ENCODE data around the gene PRKAG2. TPM values are rescaled to one million over a fixed set of nuclear protein-coding genes. Genes with fewer than 3 reads are reported as not detected.

PRKAG2 gene
- total and polyA plus RNA-seq, 8 donors: 12.9 to 34.6 (median 18.0) TPM

- intact Hi-C loops (cut with DNase I): no loop called here
- Histone ChIP-seq H3K27me3 (no peaks in the 10 kb centered on the region), H3K4me3 (no peak overlapping the region), H3K4me1 (no peaks in the 10 kb centered on the region), H3K27ac (no peak overlapping the region), H3K9me3 (no peaks in the 10 kb centered on the region), H3K36me3 (peaks cover 0 to 8% of the 10 kb centered on the region in 2 donors)
- ATAC-seq (no peak), DNase-seq (no peak)
- no peak for TF ChIP-seq CTCF (IDR thresholded peaks at IDR 0.05)
Observed at GRCh38 chr7:151673216-151673615, 203.7 kb downstream of the PRKAG2 start.

GRCh38 chr7:151672716-151673115 is 204.2 kb downstream of the PRKAG2 start:
- Histone ChIP-seq H3K9me3 (no peaks in the 10 kb centered on the region), H3K27ac (no peak overlapping the region), H3K36me3 (peaks cover 0 to 13% of the 10 kb centered on the region in 2 donors), H3K27me3 (no peaks in the 10 kb centered on the region), H3K4me3 (no peak overlapping the region), H3K4me1 (no peaks in the 10 kb centered on the region)
- TF ChIP-seq CTCF (IDR thresholded peaks at IDR 0.05): no peak
- DNase-seq (no peak), ATAC-seq (no peak)
- intact Hi-C loops (cut with DNase I): no loop called here

- ATAC-seq (no peak), DNase-seq (no peak)
- no peaks in the 10 kb centered on the region for H3K27me3 ChIP-seq
- H3K4me1 ChIP-seq: no peaks in the 10 kb centered on the region
- no peak for TF ChIP-seq CTCF (IDR thresholded peaks at IDR 0.05)
- H3K36me3 ChIP-seq: peaks cover 0 to 14% of the 10 kb centered on the region in 2 donors
- H3K9me3 ChIP-seq: peaks cover 0 to 7% of the 10 kb centered on the region in 2 donors
- intact Hi-C loops (cut with DNase I): no loop called here
- H3K4me3 ChIP-seq: no peak overlapping the region
- H3K27ac ChIP-seq: no peak overlapping the region
Observed at GRCh38 chr7:151671514-151671913, 205.4 kb downstream of the PRKAG2 start.

GRCh38 chr7:151669762-151670161 is 207.2 kb downstream of the PRKAG2 start:
- Histone ChIP-seq H3K9me3 (peaks cover 0 to 9% of the 10 kb centered on the region in 2 donors), H3K4me1 (no peaks in the 10 kb centered on the region), H3K36me3 (peaks cover 0 to 9% of the 10 kb centered on the region in 2 donors), H3K27ac (no peak overlapping the region), H3K4me3 (no peak overlapping the region), H3K27me3 (no peaks in the 10 kb centered on the region)
- TF ChIP-seq CTCF (IDR thresholded peaks at IDR 0.05): no peak
- intact Hi-C loops (cut with DNase I): no loop called here
- no peak for ATAC-seq
- DNase-seq: no peak

GRCh38 chr7:151666886-151667285 is 210.0 kb downstream of the PRKAG2 start:
- Histone ChIP-seq H3K9me3 (peaks cover 0 to 9% of the 10 kb centered on the region in 2 donors), H3K27ac (no peak overlapping the region), H3K27me3 (no peaks in the 10 kb centered on the region), H3K36me3 (peaks cover 0 to 9% of the 10 kb centered on the region in 2 donors), H3K4me1 (no peaks in the 10 kb centered on the region), H3K4me3 (no peak overlapping the region)
- intact Hi-C loops (cut with DNase I): no loop called here
- DNase-seq: no peak
- no peak for ATAC-seq
- TF ChIP-seq CTCF (IDR thresholded peaks at IDR 0.05): no peak

All from left lung (tissue), 10 donors.